Effector CD8-positive, alpha-beta T cell (primary cell): ENCODE measurements around the gene KDR.

Source experiments
- DNase-seq: peaks from one replicate; lab custom pipeline; 2025; lab: John Stamatoyannopoulos, UW

Gene KDR

GRCh38 chr4:55123791-55124190, 1.6 kb downstream of the KDR start:
- no peak for DNase-seq

- no peak for DNase-seq
These were observed 3.2 kb downstream of the KDR start for GRCh38 chr4:55122235-55122634.

GRCh38 chr4:55121246-55121645, 4.1 kb downstream of the KDR start:
- no peak for DNase-seq

- DNase-seq: no peak
These were observed 7.0 kb downstream of the KDR start for GRCh38 chr4:55118397-55118796.

GRCh38 chr4:55117511-55117910, 7.9 kb downstream of the KDR start:
- no peak for DNase-seq

- DNase-seq: no peak
These were observed 8.9 kb downstream of the KDR start for GRCh38 chr4:55116450-55116849.

GRCh38 chr4:55111601-55112000, 13.8 kb downstream of the KDR start:
- no peak for DNase-seq

- DNase-seq: no peak
These were observed 15.3 kb downstream of the KDR start for GRCh38 chr4:55110131-55110530.

GRCh38 chr4:55107054-55107453, 18.3 kb downstream of the KDR start:
- DNase-seq: no peak

- no peak for DNase-seq
These were observed 22.2 kb downstream of the KDR start for GRCh38 chr4:55103224-55103623.

- DNase-seq: no peak
These were observed 25.6 kb downstream of the KDR start for GRCh38 chr4:55099816-55100215.

GRCh38 chr4:55098456-55099204, 26.8 kb downstream of the KDR start:
- no peak for DNase-seq

GRCh38 chr4:55096619-55097018, 28.8 kb downstream of the KDR start:
- DNase-seq: no peak

GRCh38 chr4:55096045-55096444, 29.4 kb downstream of the KDR start:
- DNase-seq: no peak

GRCh38 chr4:55092504-55092903, 32.9 kb downstream of the KDR start:
- no peak for DNase-seq

GRCh38 chr4:55089916-55090315, 35.5 kb downstream of the KDR start:
- no peak for DNase-seq

GRCh38 chr4:55087913-55088260, 37.5 kb downstream of the KDR start:
- no peak for DNase-seq

- no peak for DNase-seq
These were observed 38.1 kb downstream of the KDR start for GRCh38 chr4:55087009-55087912.

GRCh38 chr4:55086578-55086977, 38.8 kb downstream of the KDR start:
- DNase-seq: no peak

GRCh38 chr4:55083735-55084134, 41.7 kb downstream of the KDR start:
- no peak for DNase-seq

GRCh38 chr4:55082756-55083155, 42.6 kb downstream of the KDR start:
- DNase-seq: no peak

- DNase-seq: no peak
These were observed 45.1 kb downstream of the KDR start for GRCh38 chr4:55080174-55080865.
